Measurements from ENCODE around the gene KMO. TPM values are rescaled to one million over a fixed set of nuclear protein-coding genes. Genes with fewer than 3 reads are reported as not detected.
A peak's percentile ranks its signal among the peaks of the same experiment; 100 is the strongest.

KMO gene
- polyA plus RNA-seq, 2 donors, result 0.05 to 0.14 TPM

- Histone ChIP-seq H3K4me3 (ENCODE audit: low read depth in 1 of 2, low read length in 2 of 2) (peak overlapping the region; percentile 75 to 97), H3K36me3 (ENCODE audit: control insufficient read depth in 2 of 2, insufficient read depth in 2 of 2, low read length in 1 of 2) (peaks cover 0 to 2% of the 10 kb centered on the region in 2 donors), H3K9me3 (ENCODE audit: control insufficient read depth in 2 of 2, insufficient read depth in 1 of 2, low read depth in 1 of 2, low read length in 1 of 2) (no peaks in the 10 kb centered on the region), H3K27me3 (ENCODE audit: control insufficient read depth in 1 of 2, insufficient read depth in 2 of 2, low read length in 2 of 2) (no peaks in the 10 kb centered on the region), H3K4me1 (ENCODE audit: control insufficient read depth in 2 of 2, insufficient read depth in 2 of 2, low read length in 1 of 2) (no peaks in the 10 kb centered on the region), H3K27ac (ENCODE audit: low read depth in 2 of 2, low read length in 1 of 2) (peak overlapping the region; percentile 94)
- WGBS, 2 donors, result 3 to 5% methylated on average over 26 to 28 of the region's 28 CpGs
Measured at GRCh38 chr1:241518476-241519307, 13.5 kb upstream of the KMO start.

GRCh38 chr1:241519308-241520079, 12.7 kb upstream of the KMO start, which contains the start of gene FH:
Gene FH, minus strand, starts transcription at chr1:241519755. Its CDS starts 33 bp downstream, at chr1:241519722.
- WGBS, 2 donors, result 0% methylated on average over 58 to 70 of the region's 70 CpGs
- Histone ChIP-seq H3K4me3 (ENCODE audit: low read depth in 1 of 2, low read length in 2 of 2) (peak within 1 kb of the TSS; percentile 75 to 97), H3K4me1 (ENCODE audit: control insufficient read depth in 2 of 2, insufficient read depth in 2 of 2, low read length in 1 of 2) (no peaks in the 10 kb centered on the region), H3K27me3 (ENCODE audit: control insufficient read depth in 1 of 2, insufficient read depth in 2 of 2, low read length in 2 of 2) (no peaks in the 10 kb centered on the region), H3K27ac (ENCODE audit: low read depth in 2 of 2, low read length in 1 of 2) (peak within 1 kb of the TSS; percentile 94), H3K9me3 (ENCODE audit: control insufficient read depth in 2 of 2, insufficient read depth in 1 of 2, low read depth in 1 of 2, low read length in 1 of 2) (no peaks in the 10 kb centered on the region), H3K36me3 (ENCODE audit: control insufficient read depth in 2 of 2, insufficient read depth in 2 of 2, low read length in 1 of 2) (peaks cover 0 to 2% of the 10 kb centered on the region in 2 donors)

- H3K27ac ChIP-seq (ENCODE audit: low read depth in 2 of 2, low read length in 1 of 2), result no peak overlapping the region
Measured at GRCh38 chr1:241520080-241520465, 12.1 kb upstream of the KMO start.

GRCh38 chr1:241521718-241522117, 10.5 kb upstream of the KMO start:
- H3K36me3 ChIP-seq (ENCODE audit: control insufficient read depth in 2 of 2, insufficient read depth in 2 of 2, low read length in 1 of 2), result no peaks in the 10 kb centered on the region
- H3K27me3 ChIP-seq (ENCODE audit: control insufficient read depth in 1 of 2, insufficient read depth in 2 of 2, low read length in 2 of 2), result no peaks in the 10 kb centered on the region
- H3K4me1 ChIP-seq (ENCODE audit: control insufficient read depth in 2 of 2, insufficient read depth in 2 of 2, low read length in 1 of 2), result no peaks in the 10 kb centered on the region
- WGBS, 2 donors, result 79 to 87% methylated on average over 2 of the region's 2 CpGs
- H3K4me3 ChIP-seq (ENCODE audit: low read depth in 1 of 2, low read length in 2 of 2), result no peak overlapping the region
- H3K27ac ChIP-seq (ENCODE audit: low read depth in 2 of 2, low read length in 1 of 2), result no peak overlapping the region
- H3K9me3 ChIP-seq (ENCODE audit: control insufficient read depth in 2 of 2, insufficient read depth in 1 of 2, low read depth in 1 of 2, low read length in 1 of 2), result no peaks in the 10 kb centered on the region

More at GRCh38 chr1:241520080-241520465, 12.1 kb upstream of the KMO start:
- Histone ChIP-seq H3K9me3 (ENCODE audit: control insufficient read depth in 2 of 2, insufficient read depth in 1 of 2, low read depth in 1 of 2, low read length in 1 of 2) (no peaks in the 10 kb centered on the region), H3K27me3 (ENCODE audit: control insufficient read depth in 1 of 2, insufficient read depth in 2 of 2, low read length in 2 of 2) (no peaks in the 10 kb centered on the region), H3K36me3 (ENCODE audit: control insufficient read depth in 2 of 2, insufficient read depth in 2 of 2, low read length in 1 of 2) (peaks cover 0 to 2% of the 10 kb centered on the region in 2 donors), H3K4me1 (ENCODE audit: control insufficient read depth in 2 of 2, insufficient read depth in 2 of 2, low read length in 1 of 2) (no peaks in the 10 kb centered on the region), H3K4me3 (ENCODE audit: low read depth in 1 of 2, low read length in 2 of 2) (peak overlapping the region in 1 of 2 donors; percentile 75)
- 9 to 19% methylated on average over 6 of the region's 6 CpGs for WGBS, 2 donors

DNA sequence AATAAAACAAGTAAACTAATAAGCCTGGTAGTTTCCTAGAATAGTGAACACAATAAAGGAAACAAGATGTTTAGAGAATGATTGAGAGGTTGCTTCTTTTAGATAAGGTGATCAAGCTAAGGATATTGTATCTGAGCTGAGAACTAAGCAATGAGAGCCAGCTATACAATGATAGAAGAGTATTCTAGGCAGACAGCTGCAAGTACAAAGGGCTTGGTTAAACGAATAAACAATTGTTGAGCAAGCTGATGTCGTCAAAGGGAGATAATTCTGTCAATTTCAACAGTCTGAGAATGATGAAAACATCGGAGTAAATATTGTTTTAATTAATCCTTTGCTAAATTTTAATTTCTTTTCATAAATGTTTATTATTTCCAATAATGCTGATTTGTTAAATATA, 7.2 kb upstream of the KMO start:
- 49 to 54% methylated on average over 3 of the region's 3 CpGs for WGBS, 2 donors
- no peaks in the 10 kb centered on the region for H3K27me3 ChIP-seq (ENCODE audit: control insufficient read depth in 1 of 2, insufficient read depth in 2 of 2, low read length in 2 of 2)

GRCh38 chr1:241527146-241527545, 5.0 kb upstream of the KMO start:
- no peaks in the 10 kb centered on the region for H3K36me3 ChIP-seq (ENCODE audit: control insufficient read depth in 2 of 2, insufficient read depth in 2 of 2, low read length in 1 of 2)
- H3K27me3 ChIP-seq (ENCODE audit: control insufficient read depth in 1 of 2, insufficient read depth in 2 of 2, low read length in 2 of 2), result no peaks in the 10 kb centered on the region
- H3K9me3 ChIP-seq (ENCODE audit: control insufficient read depth in 2 of 2, insufficient read depth in 1 of 2, low read depth in 1 of 2, low read length in 1 of 2), result no peaks in the 10 kb centered on the region
- H3K4me1 ChIP-seq (ENCODE audit: control insufficient read depth in 2 of 2, insufficient read depth in 2 of 2, low read length in 1 of 2), result no peaks in the 10 kb centered on the region
- H3K27ac ChIP-seq (ENCODE audit: low read depth in 2 of 2, low read length in 1 of 2), result no peak overlapping the region
- H3K4me3 ChIP-seq (ENCODE audit: low read depth in 1 of 2, low read length in 2 of 2), result no peak overlapping the region
- 76 to 79% methylated on average over 3 of the region's 3 CpGs for WGBS, 2 donors

More for the DNA sequence above, 7.2 kb upstream of the KMO start:
- H3K4me1 ChIP-seq (ENCODE audit: control insufficient read depth in 2 of 2, insufficient read depth in 2 of 2, low read length in 1 of 2), result no peaks in the 10 kb centered on the region
- H3K4me3 ChIP-seq (ENCODE audit: low read depth in 1 of 2, low read length in 2 of 2), result no peak overlapping the region
- H3K36me3 ChIP-seq (ENCODE audit: control insufficient read depth in 2 of 2, insufficient read depth in 2 of 2, low read length in 1 of 2), result no peaks in the 10 kb centered on the region
- H3K9me3 ChIP-seq (ENCODE audit: control insufficient read depth in 2 of 2, insufficient read depth in 1 of 2, low read depth in 1 of 2, low read length in 1 of 2), result no peaks in the 10 kb centered on the region
- H3K27ac ChIP-seq (ENCODE audit: low read depth in 2 of 2, low read length in 1 of 2), result no peak overlapping the region

DNA sequence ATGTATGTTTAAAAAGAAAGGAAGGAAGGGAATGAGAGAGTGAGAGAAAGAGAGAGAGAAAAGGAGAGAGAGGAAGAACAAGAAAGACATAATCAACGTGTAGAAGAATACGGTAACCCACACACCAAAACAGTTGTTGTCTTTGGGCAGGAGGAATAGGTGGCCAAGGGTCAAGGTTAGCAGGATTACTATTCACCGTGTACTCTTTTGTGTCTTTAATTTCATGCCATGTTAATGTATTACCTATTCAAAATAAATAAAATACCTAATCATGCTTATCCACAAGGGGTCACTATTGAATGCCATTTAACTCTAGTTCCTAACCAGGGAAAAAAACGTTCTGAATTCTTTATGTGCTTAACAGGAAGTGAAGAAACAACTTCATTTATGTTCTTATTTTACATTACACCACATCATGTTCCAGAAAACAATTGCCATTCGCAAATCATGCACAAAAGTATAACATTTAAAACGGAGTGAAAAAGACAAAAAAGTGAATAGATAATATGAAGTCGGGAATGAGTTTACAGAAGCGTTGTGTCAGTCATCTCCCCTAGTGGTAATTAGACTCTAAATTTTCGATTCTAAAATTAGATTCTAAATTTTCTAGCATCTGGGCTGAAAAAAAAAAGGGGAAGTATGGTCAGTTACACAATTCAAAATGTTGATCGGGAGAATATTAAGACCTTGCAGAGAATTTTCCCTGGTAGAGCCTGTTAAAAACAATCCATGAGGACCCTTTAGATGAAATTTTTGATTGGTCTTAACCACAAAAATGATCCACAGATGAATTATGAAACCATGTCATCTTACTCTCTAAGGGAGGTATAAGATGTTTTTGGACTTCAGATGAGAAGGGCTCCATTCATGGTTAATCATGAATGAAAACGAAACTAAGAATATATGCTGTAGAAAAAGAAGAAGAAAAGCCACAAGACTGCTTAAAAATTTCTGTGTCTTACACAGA, 700 bp upstream of the KMO start:
- WGBS, 2 donors, result 6% methylated on average over 11 of the region's 11 CpGs
- no peak overlapping the region for H3K27ac ChIP-seq (ENCODE audit: low read depth in 2 of 2, low read length in 1 of 2)

DNA sequence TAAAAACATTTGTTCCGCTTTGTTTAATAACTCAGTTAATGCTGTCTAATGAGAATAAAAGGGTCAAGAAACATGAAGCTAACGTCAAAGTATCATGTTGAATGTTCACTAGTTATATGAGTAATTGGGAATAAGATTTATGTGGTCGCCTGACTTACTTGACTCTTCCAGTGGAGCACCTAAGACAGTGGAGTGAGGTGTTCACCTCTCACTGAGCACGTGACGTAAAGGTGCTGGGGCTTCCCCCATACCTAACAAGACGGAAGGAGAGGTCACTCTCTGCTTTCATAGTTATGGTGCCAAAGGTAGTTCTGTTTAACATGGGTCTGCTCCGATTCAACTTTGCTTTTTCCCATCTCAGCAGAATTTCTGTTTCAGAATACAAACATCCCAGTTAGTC, 686 bp downstream of the KMO start:
- H3K36me3 ChIP-seq (ENCODE audit: control insufficient read depth in 2 of 2, insufficient read depth in 2 of 2, low read length in 1 of 2), result no peaks in the 10 kb centered on the region
- H3K9me3 ChIP-seq (ENCODE audit: control insufficient read depth in 2 of 2, insufficient read depth in 1 of 2, low read depth in 1 of 2, low read length in 1 of 2), result no peaks in the 10 kb centered on the region
- H3K27me3 ChIP-seq (ENCODE audit: control insufficient read depth in 1 of 2, insufficient read depth in 2 of 2, low read length in 2 of 2), result no peaks in the 10 kb centered on the region
- no peak overlapping the region for H3K4me3 ChIP-seq (ENCODE audit: low read depth in 1 of 2, low read length in 2 of 2)
- no peak overlapping the region for H3K27ac ChIP-seq (ENCODE audit: low read depth in 2 of 2, low read length in 1 of 2)
- no peaks in the 10 kb centered on the region for H3K4me1 ChIP-seq (ENCODE audit: control insufficient read depth in 2 of 2, insufficient read depth in 2 of 2, low read length in 1 of 2)
- WGBS, 2 donors, result 83 to 84% methylated on average over 7 of the region's 7 CpGs

More for the DNA sequence above, 700 bp upstream of the KMO start:
- H3K36me3 ChIP-seq (ENCODE audit: control insufficient read depth in 2 of 2, insufficient read depth in 2 of 2, low read length in 1 of 2), result no peaks in the 10 kb centered on the region
- H3K9me3 ChIP-seq (ENCODE audit: control insufficient read depth in 2 of 2, insufficient read depth in 1 of 2, low read depth in 1 of 2, low read length in 1 of 2), result no peaks in the 10 kb centered on the region
- H3K27me3 ChIP-seq (ENCODE audit: control insufficient read depth in 1 of 2, insufficient read depth in 2 of 2, low read length in 2 of 2), result no peaks in the 10 kb centered on the region
- peak overlapping the region in 1 of 2 donors; percentile 51 for H3K4me3 ChIP-seq (ENCODE audit: low read depth in 1 of 2, low read length in 2 of 2)
- H3K4me1 ChIP-seq (ENCODE audit: control insufficient read depth in 2 of 2, insufficient read depth in 2 of 2, low read length in 1 of 2), result no peaks in the 10 kb centered on the region

Data from esophagus (tissue), 2 donors.